HG03135 (cell line): ENCODE results near the gene HAND1.
A peak's percentile ranks its signal among the peaks of the same experiment; 100 is the strongest.

ENCODE experiments used
- ATAC-seq: cut with Tn5 transposase; IDR thresholded peaks from one replicate; pipeline ENCODE4 v1.9.1; 2021; ENCODE audit warnings: mild to moderate bottlenecking, moderate library complexity; ENCODE audit not compliant: unreplicated experiment

The HAND1 gene

GRCh38 chr5:154478224-154478565, at the start of gene HAND1:
Gene HAND1, minus strand, starts transcription at chr5:154478227. Its CDS starts 219 bp downstream, at chr5:154478008.
- ATAC-seq: no peak

- no peak for ATAC-seq
Measured at GRCh38 chr5:154526231-154527226, 48.5 kb upstream of the HAND1 start.

- ATAC-seq: no peak
Measured at GRCh38 chr5:154524859-154525258, 46.8 kb upstream of the HAND1 start.

GRCh38 chr5:154524181-154524580, 46.2 kb upstream of the HAND1 start:
- ATAC-seq: no peak

GRCh38 chr5:154523709-154524108, 45.7 kb upstream of the HAND1 start:
- ATAC-seq: no peak

GRCh38 chr5:154523104-154523503, 45.1 kb upstream of the HAND1 start:
- no peak for ATAC-seq

- ATAC-seq: no peak
Measured at GRCh38 chr5:154522284-154522683, 44.3 kb upstream of the HAND1 start.

- no peak for ATAC-seq
Measured at GRCh38 chr5:154521756-154522155, 43.7 kb upstream of the HAND1 start.

GRCh38 chr5:154520861-154521453, 42.9 kb upstream of the HAND1 start:
- ATAC-seq: no peak

- no peak for ATAC-seq
Measured at GRCh38 chr5:154519359-154519758, 41.3 kb upstream of the HAND1 start.

- ATAC-seq: no peak
Measured at GRCh38 chr5:154518438-154518867, 40.4 kb upstream of the HAND1 start.

GRCh38 chr5:154517810-154518437, 39.9 kb upstream of the HAND1 start:
- ATAC-seq: no peak

- ATAC-seq: no peak
Measured at GRCh38 chr5:154517181-154517580, 39.2 kb upstream of the HAND1 start.

- ATAC-seq: no peak
Measured at GRCh38 chr5:154516475-154516874, 38.4 kb upstream of the HAND1 start.

- peak; percentile 64 for ATAC-seq
Measured at GRCh38 chr5:154515488-154515887, 37.5 kb upstream of the HAND1 start.

GRCh38 chr5:154514331-154514730, 36.3 kb upstream of the HAND1 start:
- ATAC-seq: no peak

- ATAC-seq: no peak
Measured at GRCh38 chr5:154513669-154514084, 35.6 kb upstream of the HAND1 start.

- ATAC-seq: no peak
Measured at GRCh38 chr5:154511984-154512383, 34.0 kb upstream of the HAND1 start.

- no peak for ATAC-seq
Measured at GRCh38 chr5:154509784-154510555, 31.9 kb upstream of the HAND1 start.

- no peak for ATAC-seq
Measured at GRCh38 chr5:154508114-154508513, 30.1 kb upstream of the HAND1 start.

- no peak for ATAC-seq
Measured at GRCh38 chr5:154506716-154507080, 28.7 kb upstream of the HAND1 start.
